Liver (tissue), 3 donors: ENCODE results near the gene FGF14.

Experiments
- EGR1 ChIP-seq, 2 donors: IDR thresholded peaks; 2 replicates each; pipeline ENCODE4 v1.6.1; 2016 to 2018; ENCODE audit warnings: antibody characterized with exemption in 2 of 2, low read depth in 2 of 2
- GABPA ChIP-seq, 2 donors: IDR thresholded peaks in 1 of 2; conservative IDR thresholded peaks in 1 of 2; 2 replicates each; pipeline ENCODE4 v1.6.1; 2016; ENCODE audit warnings: antibody characterized with exemption in 2 of 2, mild to moderate bottlenecking in 1 of 2, moderate library complexity in 1 of 2
- RAD21 ChIP-seq, 2 donors: IDR thresholded peaks; 2 replicates each; pipeline ENCODE4 v1.6.1; 2016; ENCODE audit warnings: antibody characterized with exemption in 2 of 2, mild to moderate bottlenecking in 2 of 2
- TAF1 ChIP-seq: conservative IDR thresholded peaks from 2 replicates; pipeline ENCODE4 v1.6.1; 2016; ENCODE audit warnings: antibody characterized with exemption, mild to moderate bottlenecking
- YY1 ChIP-seq: IDR thresholded peaks from 2 replicates; pipeline ENCODE4 v1.6.1; 2016; ENCODE audit warnings: antibody characterized with exemption, mild to moderate bottlenecking
- TF ChIP-seq, protein P1 (sequence below): fragments of 150-350 bp; IDR thresholded peaks from 2 replicates; pipeline ENCODE4 v1.5.1; 2017; ENCODE audit warnings: improper control_type of control experiment, low read depth, low read length; ENCODE audit not compliant: missing input control
- TF ChIP-seq, protein P2 (sequence below): IDR thresholded peaks from 2 replicates; pipeline ENCODE4 v1.6.1; 2016; ENCODE audit warnings: antibody characterized with exemption, mild to moderate bottlenecking
- donor health status: healthy.
- donor health status: healthy.

DNA sequence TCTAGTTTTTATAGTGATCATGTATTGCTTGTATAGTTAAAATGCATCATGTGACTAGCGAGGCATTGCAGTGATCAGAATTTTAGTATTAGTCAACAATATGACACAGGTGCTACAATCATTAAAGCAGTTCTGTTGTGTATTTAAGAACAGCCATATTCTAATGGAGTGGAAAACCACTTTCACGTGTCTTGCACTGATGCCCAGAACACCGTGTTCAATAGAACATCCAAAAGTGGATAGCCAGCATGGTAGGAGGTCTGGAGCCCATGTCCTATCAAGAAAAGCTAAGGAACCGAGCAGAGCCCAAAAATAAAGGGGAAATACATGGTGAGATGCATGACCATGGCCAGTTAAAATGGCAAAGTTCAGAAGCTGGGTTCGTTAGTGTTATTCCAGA lies 55.1 kb downstream of the FGF14 start:
- TF ChIP-seq GABPA (IDR thresholded peaks at IDR 0.05 in 1 of 2, conservative IDR thresholded peaks at IDR 0.05 in 1 of 2) (no peak), YY1 (no peak), RAD21 (IDR thresholded peaks at IDR 0.05) (no peak), EGR1 (IDR thresholded peaks at IDR 0.05; ENCODE audit: low read depth in 2 of 2) (no peak), TAF1 (no peak)
- TF ChIP-seq, protein P1, sequence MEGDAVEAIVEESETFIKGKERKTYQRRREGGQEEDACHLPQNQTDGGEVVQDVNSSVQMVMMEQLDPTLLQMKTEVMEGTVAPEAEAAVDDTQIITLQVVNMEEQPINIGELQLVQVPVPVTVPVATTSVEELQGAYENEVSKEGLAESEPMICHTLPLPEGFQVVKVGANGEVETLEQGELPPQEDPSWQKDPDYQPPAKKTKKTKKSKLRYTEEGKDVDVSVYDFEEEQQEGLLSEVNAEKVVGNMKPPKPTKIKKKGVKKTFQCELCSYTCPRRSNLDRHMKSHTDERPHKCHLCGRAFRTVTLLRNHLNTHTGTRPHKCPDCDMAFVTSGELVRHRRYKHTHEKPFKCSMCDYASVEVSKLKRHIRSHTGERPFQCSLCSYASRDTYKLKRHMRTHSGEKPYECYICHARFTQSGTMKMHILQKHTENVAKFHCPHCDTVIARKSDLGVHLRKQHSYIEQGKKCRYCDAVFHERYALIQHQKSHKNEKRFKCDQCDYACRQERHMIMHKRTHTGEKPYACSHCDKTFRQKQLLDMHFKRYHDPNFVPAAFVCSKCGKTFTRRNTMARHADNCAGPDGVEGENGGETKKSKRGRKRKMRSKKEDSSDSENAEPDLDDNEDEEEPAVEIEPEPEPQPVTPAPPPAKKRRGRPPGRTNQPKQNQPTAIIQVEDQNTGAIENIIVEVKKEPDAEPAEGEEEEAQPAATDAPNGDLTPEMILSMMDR: no peak
- TF ChIP-seq, protein P2, sequence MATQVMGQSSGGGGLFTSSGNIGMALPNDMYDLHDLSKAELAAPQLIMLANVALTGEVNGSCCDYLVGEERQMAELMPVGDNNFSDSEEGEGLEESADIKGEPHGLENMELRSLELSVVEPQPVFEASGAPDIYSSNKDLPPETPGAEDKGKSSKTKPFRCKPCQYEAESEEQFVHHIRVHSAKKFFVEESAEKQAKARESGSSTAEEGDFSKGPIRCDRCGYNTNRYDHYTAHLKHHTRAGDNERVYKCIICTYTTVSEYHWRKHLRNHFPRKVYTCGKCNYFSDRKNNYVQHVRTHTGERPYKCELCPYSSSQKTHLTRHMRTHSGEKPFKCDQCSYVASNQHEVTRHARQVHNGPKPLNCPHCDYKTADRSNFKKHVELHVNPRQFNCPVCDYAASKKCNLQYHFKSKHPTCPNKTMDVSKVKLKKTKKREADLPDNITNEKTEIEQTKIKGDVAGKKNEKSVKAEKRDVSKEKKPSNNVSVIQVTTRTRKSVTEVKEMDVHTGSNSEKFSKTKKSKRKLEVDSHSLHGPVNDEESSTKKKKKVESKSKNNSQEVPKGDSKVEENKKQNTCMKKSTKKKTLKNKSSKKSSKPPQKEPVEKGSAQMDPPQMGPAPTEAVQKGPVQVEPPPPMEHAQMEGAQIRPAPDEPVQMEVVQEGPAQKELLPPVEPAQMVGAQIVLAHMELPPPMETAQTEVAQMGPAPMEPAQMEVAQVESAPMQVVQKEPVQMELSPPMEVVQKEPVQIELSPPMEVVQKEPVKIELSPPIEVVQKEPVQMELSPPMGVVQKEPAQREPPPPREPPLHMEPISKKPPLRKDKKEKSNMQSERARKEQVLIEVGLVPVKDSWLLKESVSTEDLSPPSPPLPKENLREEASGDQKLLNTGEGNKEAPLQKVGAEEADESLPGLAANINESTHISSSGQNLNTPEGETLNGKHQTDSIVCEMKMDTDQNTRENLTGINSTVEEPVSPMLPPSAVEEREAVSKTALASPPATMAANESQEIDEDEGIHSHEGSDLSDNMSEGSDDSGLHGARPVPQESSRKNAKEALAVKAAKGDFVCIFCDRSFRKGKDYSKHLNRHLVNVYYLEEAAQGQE: no peak
